Panc1 (cell line): ENCODE data around the gene PLPPR4.

Source experiments
- CTCF ChIP-seq: fragments of 450-650 bp; IDR thresholded peaks from 2 replicates; pipeline ENCODE4 v1.5.1; 2017; ENCODE audit warnings: mild to moderate bottlenecking
- TF ChIP-seq, protein P1 (sequence below), 2 experiments: IDR thresholded peaks; 2 replicates each; pipeline ENCODE4 v1.6.1; 2011 to 2012; ENCODE audit warnings: low read depth in 2 of 2, control low read depth in 1 of 2, low read length in 1 of 2, mild to moderate bottlenecking in 1 of 2, moderate library complexity in 1 of 2; ENCODE audit not compliant: insufficient read depth in 1 of 2

- TF ChIP-seq CTCF = no peak
- TF ChIP-seq, protein P1, sequence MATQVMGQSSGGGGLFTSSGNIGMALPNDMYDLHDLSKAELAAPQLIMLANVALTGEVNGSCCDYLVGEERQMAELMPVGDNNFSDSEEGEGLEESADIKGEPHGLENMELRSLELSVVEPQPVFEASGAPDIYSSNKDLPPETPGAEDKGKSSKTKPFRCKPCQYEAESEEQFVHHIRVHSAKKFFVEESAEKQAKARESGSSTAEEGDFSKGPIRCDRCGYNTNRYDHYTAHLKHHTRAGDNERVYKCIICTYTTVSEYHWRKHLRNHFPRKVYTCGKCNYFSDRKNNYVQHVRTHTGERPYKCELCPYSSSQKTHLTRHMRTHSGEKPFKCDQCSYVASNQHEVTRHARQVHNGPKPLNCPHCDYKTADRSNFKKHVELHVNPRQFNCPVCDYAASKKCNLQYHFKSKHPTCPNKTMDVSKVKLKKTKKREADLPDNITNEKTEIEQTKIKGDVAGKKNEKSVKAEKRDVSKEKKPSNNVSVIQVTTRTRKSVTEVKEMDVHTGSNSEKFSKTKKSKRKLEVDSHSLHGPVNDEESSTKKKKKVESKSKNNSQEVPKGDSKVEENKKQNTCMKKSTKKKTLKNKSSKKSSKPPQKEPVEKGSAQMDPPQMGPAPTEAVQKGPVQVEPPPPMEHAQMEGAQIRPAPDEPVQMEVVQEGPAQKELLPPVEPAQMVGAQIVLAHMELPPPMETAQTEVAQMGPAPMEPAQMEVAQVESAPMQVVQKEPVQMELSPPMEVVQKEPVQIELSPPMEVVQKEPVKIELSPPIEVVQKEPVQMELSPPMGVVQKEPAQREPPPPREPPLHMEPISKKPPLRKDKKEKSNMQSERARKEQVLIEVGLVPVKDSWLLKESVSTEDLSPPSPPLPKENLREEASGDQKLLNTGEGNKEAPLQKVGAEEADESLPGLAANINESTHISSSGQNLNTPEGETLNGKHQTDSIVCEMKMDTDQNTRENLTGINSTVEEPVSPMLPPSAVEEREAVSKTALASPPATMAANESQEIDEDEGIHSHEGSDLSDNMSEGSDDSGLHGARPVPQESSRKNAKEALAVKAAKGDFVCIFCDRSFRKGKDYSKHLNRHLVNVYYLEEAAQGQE (IDR thresholded peaks at IDR 0.05; ENCODE audit: insufficient read depth in 1 of 2, low read depth in 2 of 2, low read length in 1 of 2) = no peak
Observed at GRCh38 chr1:99240621-99241020, 23.7 kb upstream of the PLPPR4 start.
